Lung microvascular endothelial cell (primary cell): ENCODE results near the gene STAP1. TPM values are rescaled to one million over a fixed set of nuclear protein-coding genes. Genes with fewer than 3 reads are reported as not detected.
A peak's percentile ranks its signal among the peaks of the same experiment; 100 is the strongest.
"Not testable (repeated sequence)": the region's sequence is repeated elsewhere in the genome, so short reads cannot be mapped to it uniquely, and the experiment has no call there.

Experiments used
- DNase-seq, 2 donors: peaks; one replicate each; pipeline versions ENCODE4 v3.0.0 to v3.0.0-alpha.2; 2010; ENCODE audit warnings: low read depth in 2 of 2
- total RNA-seq: library from RNA; depleted of rRNA; stranded (reverse); fragments of >200 nt; gene quantifications from 2 replicates; pipeline ENCODE4 v1.2.1, GENCODE V29; 2014

Gene STAP1
- total RNA-seq, 1 donor from 2014 or later = not detected

GRCh38 chr4:67616478-67616877 is 58.0 kb downstream of the STAP1 start:
- no peak for DNase-seq

- DNase-seq = no peak
Measured at GRCh38 chr4:67624939-67625338, 66.4 kb downstream of the STAP1 start.

- no peak for DNase-seq
Measured at GRCh38 chr4:67632492-67632891, 74.0 kb downstream of the STAP1 start.

GRCh38 chr4:67634741-67635140 is 76.2 kb downstream of the STAP1 start:
- DNase-seq = no peak

- no peak for DNase-seq
Measured at GRCh38 chr4:67635331-67635730, 76.8 kb downstream of the STAP1 start.

GRCh38 chr4:67636978-67637377 is 78.5 kb downstream of the STAP1 start:
- not testable (repeated sequence) for DNase-seq

GRCh38 chr4:67638136-67638535 is 79.6 kb downstream of the STAP1 start:
- no peak for DNase-seq

GRCh38 chr4:67651536-67651935 is 93.0 kb downstream of the STAP1 start:
- peak; percentile 49 to 59 for DNase-seq

Other genes with a start within 250 kb of the STAP1 start
- gene CENPC, start 13.2 kb upstream of the STAP1 start, total RNA-seq = 9.6 and 11.3 TPM in 2 replicates
- 56.9 and 67.5 TPM in 2 replicates for gene UBA6, start 142.4 kb downstream of the STAP1 start, total RNA-seq
- gene GNRHR, start 195.7 kb downstream of the STAP1 start, total RNA-seq = not detected in 2 replicates